Cardiac muscle cell (in vitro differentiated cells and primary cell): ENCODE measurements around the gene HM13. TPM values are rescaled to one million over a fixed set of nuclear protein-coding genes. Genes with fewer than 3 reads are reported as not detected.

Experiments
- DNase-seq, 2 donors: peaks; one replicate each; pipeline versions ENCODE4 v3.0.0 to v3.0.0-alpha.2; 2010 to 2017; ENCODE audit warnings: low read depth in 1 of 2, low spot score in 1 of 2
- H3K27ac ChIP-seq: fragments of 200-600 bp; sonication (generic); 2 replicates; pipeline ENCODE4 v1.5.1; 2016
- H3K27me3 ChIP-seq: fragments of 200-600 bp; sonication (generic); 2 replicates; pipeline ENCODE4 v1.6.0; 2016; ENCODE audit warnings: control low read depth
- H3K36me3 ChIP-seq: fragments of 200-600 bp; sonication (generic); 2 replicates; pipeline ENCODE4 v1.5.1; 2016; ENCODE audit warnings: control low read depth
- H3K4me1 ChIP-seq: fragments of 200-600 bp; sonication (generic); 2 replicates; pipeline ENCODE4 v1.8.1; 2017; ENCODE audit warnings: low read depth, mild to moderate bottlenecking, mixed run types
- H3K4me3 ChIP-seq: fragments of 200-600 bp; sonication (generic); 2 replicates; pipeline ENCODE4 v1.5.1; 2016; ENCODE audit warnings: mild to moderate bottlenecking
- H3K9me3 ChIP-seq: fragments of 200-600 bp; sonication (generic); 2 replicates; pipeline ENCODE4 v1.5.1; 2017; ENCODE audit warnings: low read depth, mild to moderate bottlenecking, control low read depth
- CTCF ChIP-seq: IDR thresholded peaks from 2 replicates; pipeline ENCODE4 v1.5.1; 2012; ENCODE audit warnings: low read depth, mild to moderate bottlenecking, low read length
- polyA plus RNA-seq: library from polyadenylated mRNA; unstranded; fragments of >200 nt; fragmentation: Nextera tagmentation; extraction: Ambion mirVana; gene quantifications from 2 replicates; pipeline ENCODE4 v1.2.1, GENCODE V29; 2016
- total RNA-seq: library from RNA; depleted of rRNA; stranded (reverse); fragments of >200 nt; gene quantifications from 2 replicates; pipeline ENCODE4 v1.2.3, GENCODE V29; 2016

HM13 gene
- total and polyA plus RNA-seq, 2 experiments from 2014 or later, result 49.8 to 170 TPM

DNA sequence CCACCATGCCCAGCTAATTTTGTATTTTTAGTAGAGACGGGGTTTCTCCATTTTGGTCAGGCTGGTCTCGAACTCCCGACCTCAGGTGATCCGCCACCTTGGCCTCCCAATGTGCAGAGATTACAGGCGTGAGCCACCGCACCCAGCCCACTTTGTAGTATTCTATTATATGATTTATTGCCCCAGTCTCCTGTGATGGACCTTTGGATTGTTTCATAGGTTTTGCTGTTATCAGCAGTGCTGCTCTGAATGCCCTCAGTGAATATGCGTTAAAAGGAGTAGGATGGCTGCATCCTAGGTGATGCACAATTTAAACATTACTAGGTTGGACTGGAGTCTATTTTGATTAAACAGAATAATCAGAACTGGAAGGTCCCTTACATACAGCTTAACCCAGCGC is 101.2 kb downstream of the HM13 start:
- Histone ChIP-seq H3K4me1 (peaks cover 4% of the 10 kb centered on the region), H3K36me3 (no peaks in the 10 kb centered on the region), H3K27ac (no peak overlapping the region), H3K27me3 (no peaks in the 10 kb centered on the region), H3K9me3 (no peaks in the 10 kb centered on the region), H3K4me3 (no peak overlapping the region)
- no peak for DNase-seq
- no peak for TF ChIP-seq CTCF

DNA sequence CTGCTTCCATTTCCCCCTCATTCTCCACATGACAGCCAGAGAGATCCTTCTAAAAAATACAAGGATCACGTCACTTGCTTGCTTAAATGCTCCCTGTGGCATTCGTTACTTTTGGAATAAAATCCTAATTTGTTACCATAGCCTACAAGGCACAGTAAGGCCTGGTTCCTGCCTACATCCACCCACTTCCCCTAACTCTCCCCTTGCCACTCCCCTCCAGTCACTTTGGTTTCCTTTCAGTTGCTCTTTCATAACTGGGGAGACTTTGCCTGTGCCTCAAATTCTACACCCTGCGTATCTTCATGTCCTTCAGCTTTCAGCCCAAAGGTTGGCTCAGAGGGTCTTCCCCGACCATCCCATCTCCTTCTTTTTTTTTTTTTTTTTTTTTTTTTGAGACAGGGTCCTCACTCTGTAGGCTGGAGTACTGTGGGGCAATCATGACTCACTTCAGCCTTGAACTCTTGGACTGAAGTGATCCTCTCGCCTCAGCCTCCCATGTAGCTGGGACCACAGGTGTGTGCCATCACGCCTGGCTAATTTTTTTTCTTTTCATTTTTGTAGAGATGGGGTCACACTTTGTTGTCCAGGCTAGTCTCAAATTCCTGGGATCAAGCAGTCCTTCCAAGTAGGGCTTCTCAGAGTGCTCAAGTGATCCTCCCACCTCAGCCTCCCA is 103.3 kb downstream of the HM13 start:
- Histone ChIP-seq H3K9me3 (no peaks in the 10 kb centered on the region), H3K27ac (no peak overlapping the region), H3K4me3 (no peak overlapping the region), H3K36me3 (no peaks in the 10 kb centered on the region), H3K27me3 (no peaks in the 10 kb centered on the region), H3K4me1 (no peaks in the 10 kb centered on the region)
- DNase-seq, result no peak
- TF ChIP-seq CTCF, result no peak

Other genes starting within 250 kb of the HM13 start
- gene DEFB116, start 205.9 kb upstream of the HM13 start, total RNA-seq, result not detected in 2 replicates
- gene DEFB116, start 205.9 kb upstream of the HM13 start, polyA plus RNA-seq, result not detected in 2 replicates
- gene DEFB118, start 145.8 kb upstream of the HM13 start, total RNA-seq, result not detected in 2 replicates
- gene DEFB118, start 145.8 kb upstream of the HM13 start, polyA plus RNA-seq, result not detected in 2 replicates
- not detected in 2 replicates for gene DEFB119, start 123.9 kb upstream of the HM13 start, total RNA-seq
- gene DEFB119, start 123.9 kb upstream of the HM13 start, polyA plus RNA-seq, result not detected in 2 replicates
- gene DEFB121, start 108.2 kb upstream of the HM13 start, total RNA-seq, result not detected in 2 replicates
- not detected in 2 replicates for gene DEFB121, start 108.2 kb upstream of the HM13 start, polyA plus RNA-seq
- not detected in 2 replicates for gene DEFB123, start 73.8 kb upstream of the HM13 start, total RNA-seq
- gene DEFB123, start 73.8 kb upstream of the HM13 start, polyA plus RNA-seq, result not detected in 2 replicates
- not detected in 2 replicates for gene DEFB124, start 39.3 kb upstream of the HM13 start, total RNA-seq
- gene DEFB124, start 39.3 kb upstream of the HM13 start, polyA plus RNA-seq, result not detected in 2 replicates
- gene REM1, start 39.2 kb upstream of the HM13 start, total RNA-seq, result not detected in 2 replicates
- gene REM1, start 39.2 kb upstream of the HM13 start, polyA plus RNA-seq, result not detected in 2 replicates
- gene ID1, start 90.8 kb downstream of the HM13 start, total RNA-seq, result 596 and 766 TPM in 2 replicates
- 152 and 223 TPM in 2 replicates for gene ID1, start 90.8 kb downstream of the HM13 start, polyA plus RNA-seq
- gene COX4I2, start 123.5 kb downstream of the HM13 start, total RNA-seq, result not detected in 2 replicates
- gene COX4I2, start 123.5 kb downstream of the HM13 start, polyA plus RNA-seq, result 0.81 and 0.97 TPM in 2 replicates
- gene BCL2L1, start 208.4 kb downstream of the HM13 start, total RNA-seq, result 74.6 and 81.2 TPM in 2 replicates
- gene BCL2L1, start 208.4 kb downstream of the HM13 start, polyA plus RNA-seq, result 37.8 and 40.5 TPM in 2 replicates
- 15.2 and 120 TPM in 2 replicates for gene TPX2, start 224.8 kb downstream of the HM13 start, total RNA-seq
- gene TPX2, start 224.8 kb downstream of the HM13 start, polyA plus RNA-seq, result 12.3 and 91.0 TPM in 2 replicates